HG03442 (cell line): ENCODE data around the gene SLC25A17.
"Not testable (repeated sequence)": the region's sequence is repeated elsewhere in the genome, so short reads cannot be mapped to it uniquely, and the experiment has no call there.

ENCODE experiments used
- ATAC-seq: cut with Tn5 transposase; IDR thresholded peaks from one replicate; pipeline ENCODE4 v1.9.1; 2021; ENCODE audit warnings: mild to moderate bottlenecking, moderate library complexity; ENCODE audit not compliant: unreplicated experiment

SLC25A17 gene

GRCh38 chr22:40758851-40759250 is 60.3 kb downstream of the SLC25A17 start:
- ATAC-seq = not testable (repeated sequence)

GRCh38 chr22:40758390-40758789 is 60.8 kb downstream of the SLC25A17 start:
- no peak for ATAC-seq

- ATAC-seq = no peak
These were observed 62.1 kb downstream of the SLC25A17 start for GRCh38 chr22:40757071-40757470.

GRCh38 chr22:40753114-40753513 is 66.0 kb downstream of the SLC25A17 start:
- ATAC-seq = no peak

- no peak for ATAC-seq
These were observed 67.9 kb downstream of the SLC25A17 start for GRCh38 chr22:40751250-40751649.

DNA sequence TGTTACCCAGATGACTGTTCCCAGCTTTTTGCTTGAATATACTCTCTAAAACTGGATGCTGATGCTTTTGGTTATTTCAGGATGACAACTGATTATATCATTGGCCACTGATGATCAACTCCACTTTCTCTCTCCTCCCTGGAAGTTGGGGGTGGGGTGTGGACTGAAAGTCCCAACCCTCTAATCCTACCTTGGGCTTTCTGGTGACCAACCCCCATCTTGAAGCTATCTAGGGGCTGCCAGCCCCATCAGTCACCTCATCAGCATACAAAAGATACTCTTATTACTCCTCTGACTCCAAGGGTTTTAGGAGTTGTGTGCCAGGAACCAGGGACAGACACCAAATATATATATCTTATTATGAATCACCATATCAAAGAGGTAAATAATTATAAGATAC is 69.3 kb downstream of the SLC25A17 start:
- no peak for ATAC-seq

DNA sequence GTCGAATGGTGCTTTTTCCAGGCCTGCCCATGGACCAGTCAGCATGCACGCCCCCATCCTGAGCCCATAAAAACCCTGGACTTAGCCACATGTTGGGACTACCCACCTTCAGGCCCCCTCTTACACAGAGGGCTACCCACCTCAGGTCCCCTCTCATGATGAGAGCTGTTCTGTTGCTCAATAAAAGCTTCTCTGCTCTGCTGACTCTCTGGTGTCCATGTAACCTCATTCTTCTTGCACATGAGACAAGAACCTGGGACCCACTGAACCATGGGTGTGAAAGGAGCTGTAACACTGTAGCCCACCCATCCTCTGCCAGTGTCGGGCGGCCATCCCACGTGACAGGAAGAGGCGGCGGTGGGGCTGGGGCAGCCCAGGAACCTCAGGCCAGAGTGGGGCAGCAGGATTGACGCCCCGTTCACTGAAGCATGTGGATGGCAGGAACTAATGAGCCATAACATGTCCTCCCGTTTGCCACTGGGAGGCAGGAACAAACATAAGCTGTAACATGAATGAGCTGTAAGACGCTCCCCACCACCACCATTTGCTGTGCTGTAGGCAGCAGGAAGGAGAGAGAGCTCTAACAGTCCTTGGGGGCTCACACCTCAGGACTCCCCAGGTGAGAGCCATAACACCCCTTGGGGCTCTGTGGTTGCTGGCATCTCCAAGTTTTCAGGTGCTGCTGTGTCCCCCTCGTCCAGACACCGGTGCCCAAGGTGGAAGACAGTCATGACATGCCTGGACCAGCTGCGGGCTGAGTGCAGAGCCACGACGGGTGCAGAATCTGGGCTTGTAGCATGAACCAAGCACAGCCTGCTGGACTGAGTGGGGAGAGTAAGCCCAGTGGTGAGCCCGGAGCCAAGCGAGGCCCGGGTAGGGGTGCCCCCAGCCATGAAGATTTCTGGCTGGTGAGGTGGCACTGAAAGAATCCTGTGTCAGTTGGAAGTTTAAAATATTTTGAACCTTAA is 70.5 kb downstream of the SLC25A17 start:
- ATAC-seq = no peak

GRCh38 chr22:40747361-40747760 is 71.8 kb downstream of the SLC25A17 start:
- ATAC-seq = no peak

- ATAC-seq = no peak
These were observed 72.5 kb downstream of the SLC25A17 start for GRCh38 chr22:40746428-40747220.

DNA sequence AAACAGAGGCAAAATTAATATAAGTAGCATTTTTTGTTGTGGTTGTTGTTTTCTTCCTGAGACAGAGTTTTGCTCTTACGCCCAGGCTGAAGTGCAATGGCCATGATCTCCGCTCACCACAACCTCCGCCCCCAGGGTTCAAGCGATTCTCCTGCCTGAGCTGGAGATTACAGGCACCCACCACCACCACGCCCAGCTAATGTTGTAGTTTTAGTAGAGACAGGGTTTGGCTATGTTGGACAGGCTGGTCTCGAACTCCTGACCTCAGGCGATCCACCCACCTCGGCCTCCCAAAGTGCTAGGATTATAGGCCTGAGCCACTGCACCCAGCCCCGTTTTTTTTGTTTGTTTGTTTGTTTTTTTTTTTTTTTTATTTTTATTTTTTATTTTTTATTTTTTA is 75.4 kb downstream of the SLC25A17 start:
- no peak for ATAC-seq

GRCh38 chr22:40741116-40741515 is 78.0 kb downstream of the SLC25A17 start:
- ATAC-seq = no peak

DNA sequence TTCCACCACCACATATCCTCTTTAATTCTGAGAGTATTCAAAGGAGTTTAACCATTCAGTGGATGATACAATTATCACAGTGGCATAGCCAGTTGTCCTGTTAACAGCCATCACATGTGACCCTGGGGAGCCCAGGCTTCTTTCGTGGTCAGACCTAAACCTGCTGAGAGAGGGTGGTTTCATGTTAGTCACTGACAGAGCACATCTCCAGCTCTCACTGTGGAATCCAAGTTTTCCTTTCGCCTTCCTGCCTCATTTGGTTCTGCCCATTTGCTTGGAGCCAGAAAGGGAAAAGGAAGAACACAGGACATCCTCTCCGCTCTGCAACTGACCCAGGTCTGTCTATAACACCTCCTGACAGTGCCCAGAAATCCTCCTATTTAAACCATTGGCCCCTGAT is 79.4 kb downstream of the SLC25A17 start:
- ATAC-seq = no peak

DNA sequence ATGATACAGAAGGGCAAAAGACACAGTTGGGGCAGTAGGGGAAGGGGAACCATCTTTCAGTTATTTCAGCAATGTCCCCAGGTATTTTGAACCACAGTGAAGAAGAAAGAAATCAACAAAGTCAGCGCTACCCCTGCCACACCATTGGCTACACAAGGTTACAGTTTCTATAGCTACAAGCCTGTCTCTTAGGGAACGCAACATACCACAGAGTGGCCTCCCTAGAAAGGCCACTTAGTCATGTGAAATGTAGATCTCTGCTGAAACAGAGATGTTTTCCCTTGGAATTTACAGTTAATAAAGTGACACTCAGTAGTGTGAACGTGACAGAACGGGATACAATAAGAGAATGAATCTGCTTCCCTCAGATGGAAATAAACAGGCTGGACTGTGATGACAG is 85.2 kb downstream of the SLC25A17 start:
- ATAC-seq = no peak

GRCh38 chr22:40732999-40733292 is 86.2 kb downstream of the SLC25A17 start:
- no peak for ATAC-seq

DNA sequence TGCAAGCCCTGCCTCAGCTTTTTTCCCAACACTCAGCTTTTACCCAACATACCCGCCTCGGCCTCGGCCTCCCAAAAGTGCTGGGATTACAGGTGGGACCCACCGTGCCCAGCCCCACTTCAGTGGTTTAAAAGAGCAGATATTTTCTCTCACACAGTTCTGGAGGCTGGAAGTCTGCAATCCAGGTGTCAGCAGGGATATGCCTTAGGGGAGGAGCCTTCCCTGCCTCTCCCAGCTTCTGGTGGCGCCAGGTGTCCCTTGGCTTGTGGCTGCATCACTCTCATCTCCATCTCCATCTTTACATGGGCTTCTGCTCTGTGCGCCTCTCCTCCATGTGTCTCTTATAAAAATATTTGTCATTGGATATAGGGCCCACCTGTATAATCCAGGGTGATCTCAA is 89.9 kb downstream of the SLC25A17 start:
- ATAC-seq = no peak

DNA sequence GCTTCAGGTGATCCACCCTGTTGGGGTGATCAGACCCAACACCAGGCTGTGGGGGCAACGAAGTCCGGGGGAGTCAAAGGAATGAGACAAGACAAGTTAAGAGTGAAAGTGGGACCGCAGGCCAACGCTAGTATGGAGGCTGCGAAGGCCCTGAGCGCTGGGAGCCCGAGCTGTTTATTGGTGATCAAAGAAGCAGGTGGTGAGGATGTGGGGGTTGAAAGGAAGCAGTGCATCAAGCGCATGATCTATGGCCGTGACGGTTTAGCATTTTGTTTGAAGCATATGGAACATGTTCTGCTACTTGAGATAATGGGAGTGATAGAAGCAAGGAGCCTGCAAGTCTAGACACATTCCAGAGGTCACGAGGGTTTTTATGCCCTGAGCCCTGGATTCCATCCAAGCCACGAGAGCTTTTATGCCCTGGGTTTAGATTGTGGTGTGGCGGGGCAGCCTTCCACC is 90.4 kb downstream of the SLC25A17 start:
- no peak for ATAC-seq

GRCh38 chr22:40727964-40728615 is 91.1 kb downstream of the SLC25A17 start:
- ATAC-seq = no peak

- ATAC-seq = no peak
These were observed 91.8 kb downstream of the SLC25A17 start for GRCh38 chr22:40727070-40727963.

- ATAC-seq = no peak
These were observed 92.6 kb downstream of the SLC25A17 start for GRCh38 chr22:40726514-40726913.

- no peak for ATAC-seq
These were observed 95.7 kb downstream of the SLC25A17 start for GRCh38 chr22:40723396-40723933.
